GM15510 (cell line): ENCODE measurements around the gene C5orf52.

Experiments used
- POLR2A ChIP-seq: IDR thresholded peaks from 3 replicates; pipeline ENCODE4 v1.6.1; 2011; ENCODE audit warnings: borderline replicate concordance; ENCODE audit not compliant: insufficient read length; ENCODE audit errors: extremely low read depth

Gene C5orf52

DNA sequence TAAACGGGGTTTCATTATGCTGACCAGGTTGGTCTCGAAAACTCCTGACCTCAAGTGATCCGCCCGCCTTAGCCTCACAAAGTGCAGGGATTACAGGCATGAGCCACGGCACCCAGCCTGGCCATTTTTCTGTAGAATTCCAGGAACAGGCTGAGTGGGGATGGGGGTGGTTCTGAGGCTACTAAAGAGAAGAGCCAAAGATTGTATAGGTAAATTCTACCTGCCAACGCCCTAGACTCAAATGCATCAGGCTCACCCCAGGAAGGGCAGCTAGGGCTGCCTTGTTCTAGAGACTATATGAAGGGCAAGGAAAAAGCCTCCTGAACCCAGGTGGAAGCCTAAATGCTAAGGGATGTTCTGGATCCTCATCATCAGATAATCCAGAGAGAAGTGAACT, 1.6 kb upstream of the C5orf52 start:
- TF ChIP-seq POLR2A = no peak

DNA sequence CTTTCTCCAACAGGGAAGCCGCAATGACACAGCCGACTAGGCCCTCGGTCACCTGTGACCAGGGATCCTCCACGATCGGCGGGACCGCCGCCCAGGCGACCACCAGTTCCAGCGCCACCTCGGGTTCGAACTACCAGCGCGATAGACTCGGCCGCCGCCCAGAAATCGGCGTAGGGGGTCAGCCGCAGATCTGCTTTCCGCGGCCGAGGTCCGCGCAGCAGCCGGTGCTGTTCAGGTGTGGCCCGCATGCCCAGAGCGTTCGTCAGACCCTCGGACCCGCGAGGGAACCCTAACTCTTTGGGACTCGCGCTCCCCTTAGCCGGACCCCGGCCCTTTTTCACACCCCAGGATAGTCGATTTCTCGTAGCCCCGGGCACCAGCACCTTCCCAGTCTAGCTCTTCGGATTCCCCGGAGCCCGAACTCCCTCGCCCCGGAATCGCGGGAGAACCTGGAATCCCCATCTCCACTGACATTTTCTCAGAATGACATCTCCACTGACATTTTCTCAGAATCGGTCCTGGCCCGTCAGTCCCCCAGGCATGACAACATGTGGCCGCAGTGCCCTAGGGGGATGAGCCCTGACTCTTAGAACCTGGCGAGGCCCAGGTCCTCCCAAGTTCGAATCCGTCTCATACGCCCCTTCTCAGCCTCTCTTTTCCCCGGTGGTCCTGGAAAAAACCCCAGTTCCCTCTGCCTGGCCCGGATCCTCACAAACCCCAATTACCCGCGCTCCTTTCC, 428 bp downstream of the C5orf52 start:
- no peak for TF ChIP-seq POLR2A

DNA sequence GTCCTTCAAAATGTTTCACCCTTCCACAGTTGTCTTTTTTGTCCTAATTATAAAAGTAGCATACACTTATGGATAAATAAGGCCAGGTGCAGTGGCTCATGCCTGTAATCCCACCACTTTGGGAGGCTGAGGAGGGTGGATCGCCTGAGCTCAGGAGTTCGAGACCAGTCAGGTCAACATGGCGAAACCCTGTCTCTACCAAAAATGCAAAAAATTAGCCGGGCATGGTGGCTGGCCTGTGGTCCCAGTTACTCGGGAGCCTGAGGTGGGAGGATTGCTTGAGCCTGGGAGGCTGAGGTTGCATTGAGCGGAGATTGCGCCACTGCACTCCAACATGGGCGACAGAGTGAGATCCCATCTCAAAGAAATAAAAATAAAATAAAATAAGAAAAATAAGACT, 1.6 kb downstream of the C5orf52 start:
- TF ChIP-seq POLR2A = no peak

DNA sequence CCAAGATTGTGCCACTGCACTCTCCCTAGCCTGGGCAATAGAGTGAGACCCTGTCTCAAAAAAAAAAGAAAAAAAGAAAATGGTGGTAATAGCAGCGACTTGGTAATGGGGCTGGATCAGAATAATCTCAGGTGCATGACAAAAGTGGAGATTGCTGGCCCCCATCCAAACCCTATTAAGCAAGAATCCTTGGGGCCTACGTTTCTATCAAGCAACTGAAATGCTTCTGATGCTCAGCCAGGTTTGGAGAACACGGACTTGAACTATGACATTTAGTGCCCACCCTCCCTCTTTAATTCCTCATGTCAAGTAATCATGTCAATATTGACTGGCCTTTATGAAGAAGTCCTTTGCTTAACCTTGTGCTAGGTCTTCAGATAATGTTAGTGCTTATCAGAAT, 6.6 kb downstream of the C5orf52 start:
- no peak for TF ChIP-seq POLR2A

DNA sequence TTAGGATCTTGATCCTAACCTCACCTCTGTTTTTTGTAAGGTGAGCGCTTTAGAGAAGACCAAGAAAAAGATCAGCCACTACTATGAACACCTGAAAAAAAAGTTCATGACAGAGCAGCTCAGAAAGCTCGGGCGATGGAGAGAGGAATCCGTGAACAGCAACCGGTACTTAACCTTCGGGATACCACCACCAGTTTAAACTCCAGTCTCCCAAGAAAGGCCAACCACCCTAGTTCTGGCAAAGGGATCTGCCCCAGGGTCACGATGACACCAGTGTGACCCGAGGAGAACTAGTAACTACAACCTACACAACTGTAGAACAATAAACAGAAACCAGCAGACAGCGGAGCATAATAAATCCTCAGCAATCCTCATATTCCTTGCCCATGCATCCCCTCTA, 8.5 kb downstream of the C5orf52 start:
- no peak for TF ChIP-seq POLR2A

DNA sequence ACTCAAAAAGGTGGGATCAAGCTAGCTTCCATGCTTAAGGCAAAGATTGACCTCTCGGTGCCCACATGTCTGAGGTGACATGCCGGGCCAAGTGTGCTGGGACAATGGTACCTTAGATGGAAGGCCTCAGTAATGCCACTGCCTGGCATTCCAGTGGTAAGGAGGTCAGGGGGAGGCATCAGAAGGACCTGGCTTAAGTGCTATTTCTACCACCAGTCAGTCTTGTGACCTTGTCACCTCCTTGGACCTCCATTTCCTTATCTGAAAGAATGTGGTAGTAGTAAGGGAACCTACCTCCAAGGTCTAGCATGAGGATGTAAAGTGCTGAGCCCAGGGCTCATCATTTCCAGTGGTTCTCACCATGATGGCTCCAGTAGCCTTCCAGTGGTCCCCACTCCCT, 8.9 kb downstream of the C5orf52 start:
- no peak for TF ChIP-seq POLR2A

DNA sequence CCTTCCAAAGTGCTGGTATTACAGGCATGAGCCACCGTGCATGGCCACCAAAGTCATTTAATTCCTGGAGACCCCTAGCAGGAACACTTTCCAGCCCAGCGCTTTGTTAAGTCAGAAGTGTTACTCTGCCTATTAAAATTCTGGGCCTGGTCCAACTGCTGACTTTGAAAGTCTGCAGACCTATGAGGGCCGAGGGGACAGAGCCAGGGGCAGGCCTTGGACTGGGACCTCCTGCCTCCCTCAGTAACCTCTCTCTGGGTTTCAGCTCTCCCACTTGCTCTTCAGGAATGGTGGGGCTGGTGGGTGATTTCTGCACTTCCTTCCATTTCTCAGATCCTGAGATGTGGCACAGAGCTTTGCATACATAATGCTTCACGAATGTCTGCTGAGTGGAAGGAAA, 9.7 kb downstream of the C5orf52 start:
- no peak for TF ChIP-seq POLR2A

DNA sequence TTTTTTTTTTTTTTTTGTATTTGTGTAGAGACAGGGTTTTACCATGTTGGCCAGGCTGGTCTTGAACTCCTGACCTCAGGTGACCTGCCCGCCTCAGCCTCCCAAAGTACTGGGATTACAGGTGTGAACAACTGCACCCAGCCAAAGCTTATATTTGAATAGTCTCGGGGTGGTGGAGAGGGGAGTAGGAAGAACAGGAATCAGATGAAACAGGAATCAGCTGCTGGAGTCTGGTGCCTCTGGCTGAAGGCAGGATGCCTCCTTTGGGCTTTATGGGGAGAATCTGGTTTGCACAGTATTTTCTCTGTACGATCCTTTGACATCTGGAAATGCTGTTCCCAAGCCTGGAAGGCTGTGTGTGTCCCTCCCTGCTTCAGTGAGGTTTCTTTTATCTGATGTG, 10.9 kb downstream of the C5orf52 start:
- no peak for TF ChIP-seq POLR2A

DNA sequence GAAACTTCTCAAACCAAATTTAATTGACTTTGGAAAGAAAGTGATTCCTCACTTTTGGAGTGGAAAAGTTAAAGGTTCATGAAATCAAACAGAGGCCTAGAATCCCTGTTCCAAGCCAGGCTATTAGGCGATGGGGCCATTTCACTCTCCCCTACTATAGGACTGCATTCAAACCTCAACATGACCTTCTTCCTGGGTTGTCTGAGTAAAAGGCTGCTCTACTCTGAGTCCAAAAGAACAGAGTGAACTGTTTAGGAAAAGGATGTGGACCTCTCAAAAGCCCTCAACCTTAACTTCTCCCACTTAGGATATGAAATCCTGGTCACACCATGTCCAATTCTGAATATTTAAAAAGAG, 15.8 kb downstream of the C5orf52 start:
- no peak for TF ChIP-seq POLR2A

DNA sequence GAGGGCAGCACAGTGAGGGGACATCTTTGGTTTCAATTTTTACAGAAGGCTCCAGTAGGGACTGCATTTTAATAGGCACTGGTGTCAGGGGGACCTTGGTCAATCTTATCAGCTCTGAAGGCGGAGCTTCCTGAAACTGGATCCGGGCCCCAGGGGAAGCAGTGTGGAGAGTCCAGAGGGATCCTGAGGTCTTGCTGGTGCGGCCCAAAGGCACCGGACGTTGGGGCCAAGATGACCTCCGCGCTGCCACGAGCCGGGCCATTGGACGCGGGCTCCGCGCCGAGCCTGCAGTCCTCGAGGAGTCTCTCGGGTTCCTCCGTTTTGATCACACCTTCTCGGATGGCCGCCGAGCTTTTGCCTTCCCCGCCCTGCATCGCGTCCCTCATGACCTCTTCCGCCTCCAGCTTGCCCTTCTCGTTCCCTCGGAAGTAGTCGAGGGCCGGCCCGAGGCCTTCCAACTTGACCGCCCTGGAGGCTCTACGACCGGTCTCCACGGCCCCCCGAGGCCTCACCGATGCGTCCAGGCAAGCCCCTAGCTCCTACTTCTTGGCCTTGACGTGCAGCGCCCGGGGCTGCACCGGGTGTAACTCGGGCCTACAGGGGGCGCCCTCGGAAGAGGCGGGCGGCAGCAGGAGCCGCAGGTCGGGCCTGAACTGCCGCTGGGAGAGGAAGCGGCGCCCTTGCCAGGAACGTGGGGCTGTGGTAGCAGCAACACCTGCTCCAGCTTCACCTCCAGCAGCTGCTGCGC, 18.8 kb downstream of the C5orf52 start:
- no peak for TF ChIP-seq POLR2A

DNA sequence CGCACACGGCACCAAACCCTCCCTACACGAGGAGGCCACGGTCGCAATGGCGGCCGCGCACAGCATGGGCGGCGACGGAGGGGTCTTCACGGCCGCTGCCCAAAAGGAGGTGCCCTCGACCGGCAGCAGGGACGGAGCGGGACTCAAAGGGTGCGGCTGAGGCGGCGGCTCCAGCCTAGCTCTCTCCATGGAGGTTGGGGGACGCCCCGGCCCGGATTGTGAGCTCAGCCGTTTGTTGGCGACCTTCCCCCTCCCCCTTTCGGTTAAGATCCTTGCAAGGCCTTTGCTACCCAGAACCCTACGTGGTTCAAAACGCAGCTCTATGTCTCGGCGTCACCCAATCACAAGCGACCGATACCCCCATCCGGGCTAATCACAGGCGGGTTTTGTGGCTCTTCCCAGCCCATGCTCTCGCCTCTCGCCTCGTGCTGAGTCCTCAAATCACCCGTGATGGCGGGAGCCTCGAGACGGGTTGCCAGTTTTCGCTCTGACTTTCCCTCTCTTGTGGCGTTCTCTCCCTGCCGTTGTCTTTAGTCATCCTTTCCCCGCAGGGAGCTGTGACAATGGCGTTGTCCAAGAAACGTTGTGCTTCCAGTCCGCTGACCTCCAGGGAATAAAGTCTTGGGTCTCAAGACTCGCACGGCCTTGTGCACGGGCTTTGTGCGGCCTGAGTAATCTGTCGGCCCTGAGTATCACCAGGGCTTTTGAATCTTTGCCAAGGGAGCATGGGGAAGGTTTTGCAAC, 19.5 kb downstream of the C5orf52 start:
- TF ChIP-seq POLR2A = no peak

DNA sequence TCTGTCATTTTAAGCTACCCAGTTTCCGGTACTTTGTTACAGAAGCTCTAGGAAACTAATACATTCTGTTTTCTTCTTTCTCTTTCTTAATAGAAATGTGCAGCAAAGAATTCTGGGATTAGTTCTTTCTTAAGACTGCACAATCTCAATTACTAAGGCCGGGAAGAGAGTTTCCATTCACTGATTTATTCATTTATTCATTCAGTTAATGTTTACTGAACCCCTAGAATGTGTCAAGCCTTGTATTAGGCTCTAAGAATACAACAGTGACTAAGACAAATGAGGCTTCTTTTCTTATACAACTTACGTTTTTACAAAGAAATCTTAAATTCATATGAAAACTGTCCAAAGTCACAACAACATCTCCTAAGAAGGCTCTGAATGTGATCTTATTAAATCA, 32.4 kb downstream of the C5orf52 start:
- no peak for TF ChIP-seq POLR2A

DNA sequence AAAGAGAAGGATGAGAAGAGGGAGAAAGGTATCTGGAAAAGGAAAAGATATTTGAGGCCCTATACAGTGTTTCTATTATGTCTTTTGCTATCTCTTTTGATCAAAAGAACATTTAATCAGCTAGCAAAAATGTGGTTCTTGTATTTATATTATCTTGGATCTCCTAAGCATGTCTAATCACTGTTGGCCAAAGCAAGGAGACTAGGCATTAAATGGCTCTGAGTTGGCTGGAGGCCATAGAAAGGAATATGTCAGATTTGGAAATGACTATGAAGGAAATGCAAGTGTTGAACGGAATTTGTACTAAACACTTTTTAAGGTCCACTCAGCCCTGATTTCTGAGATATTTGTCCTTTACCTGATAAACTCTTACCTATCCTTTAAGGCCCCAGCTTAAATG, 37.5 kb downstream of the C5orf52 start:
- no peak for TF ChIP-seq POLR2A

DNA sequence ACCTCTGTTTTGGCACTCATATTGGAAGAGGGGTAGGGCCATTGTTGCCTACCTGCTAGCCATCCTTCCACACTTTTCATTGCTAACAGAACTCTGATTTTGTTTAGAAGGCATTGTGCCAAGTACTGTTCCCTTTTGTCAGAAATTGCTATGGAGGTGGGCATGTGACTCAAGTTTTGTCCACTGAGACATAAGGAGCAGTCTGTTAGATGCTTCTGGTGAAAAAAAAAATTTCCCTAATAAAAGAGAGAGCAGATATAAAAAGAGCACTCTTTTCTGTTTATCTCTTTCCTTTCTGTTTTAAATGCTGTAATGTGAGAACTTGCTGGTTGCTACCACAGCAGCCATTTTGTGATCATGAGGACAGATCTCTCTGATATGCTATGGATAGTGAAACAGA, 38.0 kb downstream of the C5orf52 start:
- TF ChIP-seq POLR2A = no peak

DNA sequence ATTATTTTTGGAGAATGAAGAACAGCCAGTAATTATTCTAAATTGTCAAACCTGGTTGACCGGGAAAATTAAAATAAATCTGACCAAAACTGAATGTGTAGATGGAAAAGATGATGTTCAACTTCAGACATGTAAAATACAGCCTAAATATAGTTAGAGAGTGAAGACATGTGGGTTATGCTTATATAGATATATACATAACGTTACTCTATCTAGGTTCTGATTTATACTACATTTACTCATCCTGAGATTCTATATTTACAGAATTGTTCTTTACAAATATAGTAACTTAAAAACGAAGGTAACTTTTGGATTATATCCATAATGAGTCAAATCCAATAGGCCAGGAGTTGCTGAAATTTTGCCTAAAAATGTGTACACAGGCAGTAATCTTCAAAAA, 39.1 kb downstream of the C5orf52 start:
- TF ChIP-seq POLR2A = no peak

DNA sequence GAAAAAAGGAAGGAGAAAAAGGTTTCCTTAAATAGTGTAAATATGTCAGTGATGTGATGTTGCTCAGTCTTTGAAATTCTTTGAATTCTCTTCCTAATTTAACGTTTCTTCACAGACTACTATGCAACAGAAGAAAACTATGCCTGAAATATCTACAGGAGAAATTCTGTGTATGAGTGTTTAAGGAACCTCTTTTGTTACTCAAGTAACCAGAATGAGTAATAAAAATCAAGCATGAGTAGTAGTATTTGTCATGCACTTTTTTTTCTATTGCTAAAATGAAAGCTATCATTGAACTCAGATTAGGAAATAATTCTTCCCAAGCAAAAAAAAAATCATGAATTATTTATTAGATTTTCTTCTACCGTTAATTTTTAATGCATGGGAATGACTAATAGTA, 39.5 kb downstream of the C5orf52 start:
- TF ChIP-seq POLR2A = no peak
